ENCODE results near the gene EYS.

GRCh38 chr6:64694356-64694755 lies 1012.7 kb downstream of the EYS start:
- TF ChIP-seq CTCF (IDR thresholded peaks at IDR 0.05) (no peak), POLR2AphosphoS5 (IDR thresholded peaks at IDR 0.05) (no peak)

All from breast epithelium (tissue), 3 donors.